Measurements from ENCODE around the gene IGSF6. TPM values are rescaled to one million over a fixed set of nuclear protein-coding genes. Genes with fewer than 3 reads are reported as not detected.

The IGSF6 gene
- total and polyA plus RNA-seq, 2 of the 4 experiments (the other 2 are of a cell fraction), result not detected

DNA sequence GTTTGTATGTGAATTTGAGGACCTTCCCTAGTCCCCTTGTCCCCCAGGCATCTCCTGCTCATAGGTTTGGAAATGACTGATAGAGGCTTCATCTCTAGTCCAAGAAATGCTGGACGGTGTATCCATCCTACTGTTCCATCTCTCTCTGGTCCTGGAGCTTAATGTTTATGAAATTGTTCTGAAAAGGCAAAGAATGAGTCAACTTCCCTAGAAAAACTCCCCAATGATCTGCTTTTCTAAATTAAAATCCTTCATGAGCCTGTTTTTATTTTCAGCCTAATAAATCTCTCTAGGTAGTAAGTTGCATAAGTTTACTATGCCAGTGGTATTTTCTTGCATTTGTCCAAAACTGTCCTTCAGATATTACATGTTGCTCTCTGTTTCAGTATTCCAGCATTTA lies 2.1 kb upstream of the IGSF6 start:
- Histone ChIP-seq H3K4me2 (ENCODE audit: low read depth, low read length) (no peak overlapping the region), H4K20me1 (ENCODE audit: insufficient read depth, low read length) (no peaks in the 10 kb centered on the region), H3K27me3 (ENCODE audit: control insufficient read depth, insufficient read depth, low read length) (no peaks in the 10 kb centered on the region), H3K9me3 (ENCODE audit: control insufficient read depth, insufficient read depth, low read length) (no peaks in the 10 kb centered on the region), H2BK15ac (ENCODE audit: low read depth, low read length) (no peak overlapping the region), H2AK9ac (replicated peaks; ENCODE audit: low read depth, low read length, poor library complexity) (no peak overlapping the region), H2BK120ac (ENCODE audit: low read depth, low read length) (no peak overlapping the region), H3K23ac (ENCODE audit: low read depth, low read length) (no peak overlapping the region), H2AK5ac (ENCODE audit: low read depth, low read length) (no peak overlapping the region), H3K27ac (ENCODE audit: insufficient read depth, low read length) (no peak overlapping the region), H3K4ac (ENCODE audit: low read depth, low read length) (no peak overlapping the region), H4K8ac (ENCODE audit: low read depth in 2 of 2, low read length in 2 of 2) (no peak overlapping the region), H3K4me1 (ENCODE audit: control insufficient read depth, insufficient read depth, low read length) (no peaks in the 10 kb centered on the region; the same call in 1 of the 2 replicates), H2BK5ac (ENCODE audit: low read depth, low read length, poor library complexity, severe bottlenecking) (no peak overlapping the region), H3K18ac (ENCODE audit: low read depth, low read length) (no peak overlapping the region), H3K4me3 (ENCODE audit: insufficient read depth, low read depth, low read length) (no peak overlapping the region), H3K79me1 (ENCODE audit: low read depth in 1 of 2, low read length in 2 of 2) (peaks cover 10 to 12% of the 10 kb centered on the region in 2 experiments), H3K14ac (replicated peaks; ENCODE audit: low read depth, low read length) (no peak overlapping the region), H3K9ac (ENCODE audit: low read depth, low read length) (no peak overlapping the region), H4K5ac (ENCODE audit: low read depth, low read length) (no peak overlapping the region), H2BK20ac (ENCODE audit: low read depth, low read length) (no peak overlapping the region), H3K36me3 (ENCODE audit: control insufficient read depth, insufficient read depth, low read length) (peaks cover 3% of the 10 kb centered on the region), H3K9me1 (ENCODE audit: insufficient read depth, low read length) (no peaks in the 10 kb centered on the region), H2AFZ (replicated peaks; ENCODE audit: low read length, poor library complexity) (no peak overlapping the region), H3K56ac (ENCODE audit: extremely low read depth, insufficient read depth, low read length) (no peak overlapping the region), H4K91ac (ENCODE audit: insufficient read depth, low read depth, low read length) (no peak overlapping the region)
- TF ChIP-seq, protein P1, sequence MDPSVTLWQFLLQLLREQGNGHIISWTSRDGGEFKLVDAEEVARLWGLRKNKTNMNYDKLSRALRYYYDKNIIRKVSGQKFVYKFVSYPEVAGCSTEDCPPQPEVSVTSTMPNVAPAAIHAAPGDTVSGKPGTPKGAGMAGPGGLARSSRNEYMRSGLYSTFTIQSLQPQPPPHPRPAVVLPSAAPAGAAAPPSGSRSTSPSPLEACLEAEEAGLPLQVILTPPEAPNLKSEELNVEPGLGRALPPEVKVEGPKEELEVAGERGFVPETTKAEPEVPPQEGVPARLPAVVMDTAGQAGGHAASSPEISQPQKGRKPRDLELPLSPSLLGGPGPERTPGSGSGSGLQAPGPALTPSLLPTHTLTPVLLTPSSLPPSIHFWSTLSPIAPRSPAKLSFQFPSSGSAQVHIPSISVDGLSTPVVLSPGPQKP (IDR thresholded peaks at IDR 0.05; ENCODE audit: borderline replicate concordance, low read depth, low read length), result no peak
- no peak for TF ChIP-seq USF2 (IDR thresholded peaks at IDR 0.05; ENCODE audit: low read depth, low read length)
- TF ChIP-seq BHLHE40 (IDR thresholded peaks at IDR 0.05; ENCODE audit: low read depth, low read length), result no peak
- no peak for TF ChIP-seq FOS (IDR thresholded peaks at IDR 0.05; ENCODE audit: low read depth, low read length)
- TF ChIP-seq RFX5 (IDR thresholded peaks at IDR 0.05; ENCODE audit: low read depth, low read length), result no peak
- TF ChIP-seq SMC3 (IDR thresholded peaks at IDR 0.05; ENCODE audit: low read depth, low read length), result no peak
- TF ChIP-seq MAZ (IDR thresholded peaks at IDR 0.05; ENCODE audit: borderline replicate concordance, low read depth, low read length), result no peak
- TF ChIP-seq, protein P2, sequence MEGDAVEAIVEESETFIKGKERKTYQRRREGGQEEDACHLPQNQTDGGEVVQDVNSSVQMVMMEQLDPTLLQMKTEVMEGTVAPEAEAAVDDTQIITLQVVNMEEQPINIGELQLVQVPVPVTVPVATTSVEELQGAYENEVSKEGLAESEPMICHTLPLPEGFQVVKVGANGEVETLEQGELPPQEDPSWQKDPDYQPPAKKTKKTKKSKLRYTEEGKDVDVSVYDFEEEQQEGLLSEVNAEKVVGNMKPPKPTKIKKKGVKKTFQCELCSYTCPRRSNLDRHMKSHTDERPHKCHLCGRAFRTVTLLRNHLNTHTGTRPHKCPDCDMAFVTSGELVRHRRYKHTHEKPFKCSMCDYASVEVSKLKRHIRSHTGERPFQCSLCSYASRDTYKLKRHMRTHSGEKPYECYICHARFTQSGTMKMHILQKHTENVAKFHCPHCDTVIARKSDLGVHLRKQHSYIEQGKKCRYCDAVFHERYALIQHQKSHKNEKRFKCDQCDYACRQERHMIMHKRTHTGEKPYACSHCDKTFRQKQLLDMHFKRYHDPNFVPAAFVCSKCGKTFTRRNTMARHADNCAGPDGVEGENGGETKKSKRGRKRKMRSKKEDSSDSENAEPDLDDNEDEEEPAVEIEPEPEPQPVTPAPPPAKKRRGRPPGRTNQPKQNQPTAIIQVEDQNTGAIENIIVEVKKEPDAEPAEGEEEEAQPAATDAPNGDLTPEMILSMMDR (conservative IDR thresholded peaks at IDR 0.05; ENCODE audit: low read depth, low read length), result no peak
- no peak for TF ChIP-seq CHD1 (IDR thresholded peaks at IDR 0.05; ENCODE audit: low read depth, low read length)
- ChIA-PET POLR2A (ENCODE audit: unreplicated experiment) (no interaction called here), CTCF (no interaction called here)
- no peak; the same call in 1 of the 2 replicates for ATAC-seq (ENCODE audit: low read depth)
- DNase-seq, result no peak
- dilution Hi-C loops (cut with HindIII; ENCODE audit: low sequenced_read_pairs, unreplicated experiment), result no loop called here
- no CpG with 5 or more reads among the region's 1 CpG for WGBS, 2 experiments (ENCODE audit: extremely low coverage in 2 of 2, insufficient read length in 1 of 2)
- BruUV-seq (replicated peaks), result no TSS peak
- in situ Hi-C loops (cut with MboI; ENCODE audit: low sequenced_read_pairs), result loop anchor here (10.0 kb wide), 1 partner anchor 60 kb away; the partner anchor contains the start of gene METTL9
- intact Hi-C loops (cut with micrococcal nuclease), result no loop called here

Data from IMR-90 (cell line).